A549 treated with AZD2906 at 1 μM for 4 hours (cell line): Measurements from ENCODE around the gene PHACTR4. TPM values are rescaled to one million over a fixed set of nuclear protein-coding genes. Genes with fewer than 3 reads are reported as not detected.

Experiments
- total RNA-seq: library from RNA; stranded (reverse); fragments of 200-300 nt; extraction: Qiagen RNA extraction; gene quantifications from 5 replicates; pipeline ENCODE4 v1.2.3, GENCODE V29; 2022

The PHACTR4 gene
- total RNA-seq, result 20.6 to 26.3 TPM (median 21.9 TPM) in 5 replicates

DNA sequence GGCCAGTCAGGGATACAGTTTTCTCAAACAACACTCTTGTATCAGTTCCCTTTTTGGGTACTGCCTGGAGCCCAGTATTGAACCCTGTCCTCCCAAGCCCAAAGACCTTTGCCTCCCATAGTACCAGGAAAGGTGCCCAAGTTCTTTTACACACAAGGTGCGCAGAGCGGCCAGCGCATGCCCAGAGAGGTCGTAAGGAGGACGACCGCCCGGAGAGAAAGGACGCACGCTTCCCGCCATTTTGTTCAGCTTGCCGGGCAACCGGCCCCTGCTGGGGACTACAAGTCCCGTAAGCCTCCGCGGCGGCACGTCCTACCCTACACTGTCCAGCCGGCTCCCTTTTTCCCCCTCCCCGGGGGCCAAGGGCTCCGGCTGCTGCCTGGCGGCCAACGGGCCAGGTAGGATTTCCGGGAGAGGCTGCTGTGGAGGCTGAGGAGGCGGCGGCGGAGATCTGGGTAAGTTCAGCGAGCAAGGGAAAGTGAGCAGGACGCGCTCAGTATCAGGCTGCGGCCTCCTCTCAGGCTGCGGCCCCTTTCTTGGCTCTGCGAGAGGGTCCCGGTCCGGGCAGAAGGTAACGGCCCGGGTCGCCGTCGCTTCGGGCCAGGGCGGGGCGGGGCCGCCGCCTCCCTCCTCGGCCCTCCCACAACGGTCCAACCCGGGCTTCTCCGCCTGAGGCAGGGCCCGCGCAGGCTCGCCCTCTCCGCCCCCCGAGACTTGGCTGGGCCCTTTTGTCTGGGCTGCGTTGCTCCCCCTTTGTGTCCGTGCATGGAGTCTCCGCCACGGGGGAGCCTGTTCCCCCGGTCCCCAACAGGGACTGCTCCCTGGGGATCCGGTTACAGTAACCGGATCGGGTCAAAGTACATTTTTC lies at the start of gene PHACTR4:
Gene PHACTR4, plus strand, starts transcription at position 370 of the 868 bp plus-strand sequence. CDS start 37,708 bp downstream, outside the sequence.

DNA sequence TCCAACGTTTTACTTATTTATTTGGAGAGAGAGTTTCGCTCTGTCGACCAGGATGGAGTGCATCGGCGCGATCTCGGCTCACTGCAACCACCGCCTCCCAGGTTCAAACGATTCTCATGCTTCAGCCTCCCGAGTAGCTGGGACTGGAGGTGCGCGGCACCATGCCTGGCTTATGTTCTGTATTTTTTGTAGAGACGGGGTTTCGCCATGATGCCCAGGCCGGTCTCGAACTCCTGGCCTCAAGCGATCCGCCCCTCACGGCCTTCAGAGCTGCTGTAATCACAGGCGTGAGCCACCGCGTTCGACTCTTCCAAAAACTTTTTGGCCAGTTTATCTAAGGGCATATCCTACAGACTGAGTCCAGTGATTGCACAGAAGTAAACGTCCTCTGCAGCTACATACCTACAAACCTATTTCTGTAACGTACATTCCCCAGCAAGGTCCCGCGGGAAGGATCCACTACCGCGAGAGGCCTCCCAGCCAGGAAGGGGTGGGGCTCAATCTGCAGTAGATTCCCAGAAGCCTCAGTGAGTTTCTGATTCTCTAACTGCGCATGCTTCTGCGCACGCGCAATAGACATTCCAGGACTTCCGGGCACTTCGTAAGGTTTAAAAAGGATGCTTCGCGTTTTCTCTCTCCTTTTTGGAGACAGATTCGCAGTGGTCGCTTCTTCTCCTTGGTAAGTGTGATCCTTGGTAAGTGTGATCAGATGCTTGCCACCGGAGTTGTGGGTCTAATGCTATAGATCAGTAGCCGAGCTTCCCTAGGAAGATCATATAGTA lies 136.1 kb downstream of the PHACTR4 start, which contains the start of gene RCC1:
Gene RCC1, plus strand, starts transcription at position 638 of the 782 bp plus-strand sequence. CDS start 23,824 bp downstream, outside the sequence.

Other genes starting within 250 kb of the PHACTR4 start
- gene PTAFR, start 193.1 kb upstream of the PHACTR4 start, total RNA-seq, result 0.09 to 0.17 TPM (median 0.13 TPM) in 5 replicates
- 64.3 to 75.0 TPM (median 68.2 TPM) in 5 replicates for gene DNAJC8, start 136.7 kb upstream of the PHACTR4 start, total RNA-seq
- gene ATP5IF1, start 133.6 kb upstream of the PHACTR4 start, total RNA-seq, result 154 to 171 TPM (median 160 TPM) in 5 replicates
- gene SESN2, start 110.2 kb upstream of the PHACTR4 start, total RNA-seq, result 6.4 to 10.4 TPM (median 7.1 TPM) in 5 replicates
- gene MED18, start 40.7 kb upstream of the PHACTR4 start, total RNA-seq, result 13.1 to 17.4 TPM (median 17.2 TPM) in 5 replicates
- gene RCC1, start 136.3 kb downstream of the PHACTR4 start, total RNA-seq, result 70.2 to 79.3 TPM (median 75.3 TPM) in 5 replicates
- 16.7 to 26.2 TPM (median 25.3 TPM) in 5 replicates for gene TRNAU1AP, start 183.3 kb downstream of the PHACTR4 start, total RNA-seq
- gene RAB42, start 222.5 kb downstream of the PHACTR4 start, total RNA-seq, result 3.2 to 3.7 TPM (median 3.5 TPM) in 5 replicates